ENCODE measurements around the gene FSTL1.

DNA sequence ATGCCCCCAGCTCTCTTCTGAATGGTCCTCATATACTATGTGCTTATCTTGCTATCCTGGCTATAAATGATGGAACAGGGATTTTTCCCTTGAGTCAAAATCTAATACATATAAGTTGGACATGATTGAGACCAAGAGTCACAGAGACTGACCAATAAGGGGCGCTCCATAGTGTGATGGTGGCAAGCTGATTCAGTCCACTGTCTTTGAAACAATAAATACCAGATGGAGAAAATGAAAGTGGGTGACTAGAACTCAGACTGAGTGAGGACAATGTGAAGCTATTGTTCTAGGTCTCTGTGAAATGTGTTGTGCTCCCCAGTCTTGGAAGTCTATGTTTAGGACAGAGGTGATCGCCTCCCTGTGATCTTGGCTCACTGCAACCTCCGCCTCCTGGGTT lies 10.6 kb upstream of the FSTL1 start:
- TF ChIP-seq POLR2A (IDR thresholded peaks at IDR 0.05; ENCODE audit: low read depth): no peak
- TF ChIP-seq POLR2AphosphoS5 (IDR thresholded peaks at IDR 0.05): no peak
- TF ChIP-seq, protein P1, sequence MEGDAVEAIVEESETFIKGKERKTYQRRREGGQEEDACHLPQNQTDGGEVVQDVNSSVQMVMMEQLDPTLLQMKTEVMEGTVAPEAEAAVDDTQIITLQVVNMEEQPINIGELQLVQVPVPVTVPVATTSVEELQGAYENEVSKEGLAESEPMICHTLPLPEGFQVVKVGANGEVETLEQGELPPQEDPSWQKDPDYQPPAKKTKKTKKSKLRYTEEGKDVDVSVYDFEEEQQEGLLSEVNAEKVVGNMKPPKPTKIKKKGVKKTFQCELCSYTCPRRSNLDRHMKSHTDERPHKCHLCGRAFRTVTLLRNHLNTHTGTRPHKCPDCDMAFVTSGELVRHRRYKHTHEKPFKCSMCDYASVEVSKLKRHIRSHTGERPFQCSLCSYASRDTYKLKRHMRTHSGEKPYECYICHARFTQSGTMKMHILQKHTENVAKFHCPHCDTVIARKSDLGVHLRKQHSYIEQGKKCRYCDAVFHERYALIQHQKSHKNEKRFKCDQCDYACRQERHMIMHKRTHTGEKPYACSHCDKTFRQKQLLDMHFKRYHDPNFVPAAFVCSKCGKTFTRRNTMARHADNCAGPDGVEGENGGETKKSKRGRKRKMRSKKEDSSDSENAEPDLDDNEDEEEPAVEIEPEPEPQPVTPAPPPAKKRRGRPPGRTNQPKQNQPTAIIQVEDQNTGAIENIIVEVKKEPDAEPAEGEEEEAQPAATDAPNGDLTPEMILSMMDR (IDR thresholded peaks at IDR 0.05): no peak
